ENCODE data around the gene STX18.

STX18 gene

GRCh38 chr4:4406455-4407298 lies 135.2 kb downstream of the STX18 start:
- H4K20me1 ChIP-seq (ENCODE audit: insufficient read depth, low read length), result no peaks in the 10 kb centered on the region
- H3K4me1 ChIP-seq (ENCODE audit: low read length), result no peaks in the 10 kb centered on the region
- H3K9me2 ChIP-seq (replicated peaks; ENCODE audit: insufficient read depth, low read length), result no peaks in the 10 kb centered on the region
- H3K36me3 ChIP-seq (replicated peaks; ENCODE audit: insufficient read depth, low read length), result no peaks in the 10 kb centered on the region
- H3K4me2 ChIP-seq (ENCODE audit: low read depth, low read length), result no peak overlapping the region
- no peaks in the 10 kb centered on the region for H3F3A ChIP-seq (ENCODE audit: insufficient read depth, low read length)
- no peak for TF ChIP-seq CTCF (IDR thresholded peaks at IDR 0.05; ENCODE audit: low read length)
- no peak overlapping the region for H3K4me3 ChIP-seq (ENCODE audit: low read length)
- no peaks in the 10 kb centered on the region for H3K9me3 ChIP-seq (replicated peaks; ENCODE audit: insufficient read depth, low read length)
- no peak for DNase-seq
- H3K27ac ChIP-seq (ENCODE audit: low read length), result no peak overlapping the region
- H3K79me2 ChIP-seq (ENCODE audit: low read length), result no peaks in the 10 kb centered on the region
- no peak overlapping the region for H2AFZ ChIP-seq (ENCODE audit: low read length)
- H3K9ac ChIP-seq (ENCODE audit: low read length), result no peak overlapping the region
- H3K27me3 ChIP-seq (replicated peaks; ENCODE audit: insufficient read depth, low read length), result peaks cover 4% of the 10 kb centered on the region; the same call in 1 of the 2 replicates

GRCh38 chr4:4405358-4405962 lies 136.4 kb downstream of the STX18 start:
- Histone ChIP-seq H2AFZ (ENCODE audit: low read length) (no peak overlapping the region), H3K4me2 (ENCODE audit: low read depth, low read length) (no peak overlapping the region), H3K9me3 (replicated peaks; ENCODE audit: insufficient read depth, low read length) (no peaks in the 10 kb centered on the region), H3K4me3 (ENCODE audit: low read length) (no peak overlapping the region), H3K4me1 (ENCODE audit: low read length) (no peaks in the 10 kb centered on the region), H3K27me3 (replicated peaks; ENCODE audit: insufficient read depth, low read length) (peaks cover 4% of the 10 kb centered on the region; the same call in 1 of the 2 replicates), H3K79me2 (ENCODE audit: low read length) (no peaks in the 10 kb centered on the region), H3K36me3 (replicated peaks; ENCODE audit: insufficient read depth, low read length) (no peaks in the 10 kb centered on the region), H4K20me1 (ENCODE audit: insufficient read depth, low read length) (no peaks in the 10 kb centered on the region), H3F3A (ENCODE audit: insufficient read depth, low read length) (no peaks in the 10 kb centered on the region), H3K9ac (ENCODE audit: low read length) (no peak overlapping the region), H3K27ac (ENCODE audit: low read length) (no peak overlapping the region), H3K9me2 (replicated peaks; ENCODE audit: insufficient read depth, low read length) (no peaks in the 10 kb centered on the region)
- no peak for DNase-seq
- no peak for TF ChIP-seq EZH2phosphoT487 (IDR thresholded peaks at IDR 0.05; ENCODE audit: low read length)
- no peak for TF ChIP-seq EZH2 (optimal IDR thresholded peaks at IDR 0.05; ENCODE audit: low read depth, low read length)

- no peak overlapping the region for H3K4me2 ChIP-seq (ENCODE audit: low read depth, low read length)
- TF ChIP-seq EZH2 (optimal IDR thresholded peaks at IDR 0.05; ENCODE audit: low read depth, low read length), result no peak
- no peak for TF ChIP-seq EZH2phosphoT487 (IDR thresholded peaks at IDR 0.05; ENCODE audit: low read length)
- no peak for TF ChIP-seq CTCF (IDR thresholded peaks at IDR 0.05; ENCODE audit: low read length)
- no peaks in the 10 kb centered on the region for H3K4me1 ChIP-seq (ENCODE audit: low read length)
- DNase-seq, result no peak
- H3K27ac ChIP-seq (ENCODE audit: low read length), result no peak overlapping the region
- H3K27me3 ChIP-seq (replicated peaks; ENCODE audit: insufficient read depth, low read length), result peaks cover 4% of the 10 kb centered on the region; the same call in 1 of the 2 replicates
- no peak overlapping the region for H2AFZ ChIP-seq (ENCODE audit: low read length)
- H4K20me1 ChIP-seq (ENCODE audit: insufficient read depth, low read length), result no peaks in the 10 kb centered on the region
- no peaks in the 10 kb centered on the region for H3K9me2 ChIP-seq (replicated peaks; ENCODE audit: insufficient read depth, low read length)
- no peaks in the 10 kb centered on the region for H3K79me2 ChIP-seq (ENCODE audit: low read length)
- no peak overlapping the region for H3K4me3 ChIP-seq (ENCODE audit: low read length)
- no peaks in the 10 kb centered on the region for H3K36me3 ChIP-seq (replicated peaks; ENCODE audit: insufficient read depth, low read length)
- H3K9me3 ChIP-seq (replicated peaks; ENCODE audit: insufficient read depth, low read length), result no peaks in the 10 kb centered on the region
- no peaks in the 10 kb centered on the region for H3F3A ChIP-seq (ENCODE audit: insufficient read depth, low read length)
- H3K9ac ChIP-seq (ENCODE audit: low read length), result no peak overlapping the region
Observed at GRCh38 chr4:4402966-4403365, 138.9 kb downstream of the STX18 start.

GRCh38 chr4:4401036-4401435 lies 140.8 kb downstream of the STX18 start:
- H3K9me3 ChIP-seq (replicated peaks; ENCODE audit: insufficient read depth, low read length), result no peaks in the 10 kb centered on the region
- no peaks in the 10 kb centered on the region for H3K4me1 ChIP-seq (ENCODE audit: low read length)
- H3K27me3 ChIP-seq (replicated peaks; ENCODE audit: insufficient read depth, low read length), result peaks cover 8% of the 10 kb centered on the region; the same call in 1 of the 2 replicates
- no peak overlapping the region for H3K27ac ChIP-seq (ENCODE audit: low read length)
- no peaks in the 10 kb centered on the region for H3K36me3 ChIP-seq (replicated peaks; ENCODE audit: insufficient read depth, low read length)
- TF ChIP-seq EZH2phosphoT487 (IDR thresholded peaks at IDR 0.05; ENCODE audit: low read length) (no peak), CTCF (IDR thresholded peaks at IDR 0.05; ENCODE audit: low read length) (no peak), EZH2 (optimal IDR thresholded peaks at IDR 0.05; ENCODE audit: low read depth, low read length) (no peak)
- no peaks in the 10 kb centered on the region for H3K9me2 ChIP-seq (replicated peaks; ENCODE audit: insufficient read depth, low read length)
- H3K79me2 ChIP-seq (ENCODE audit: low read length), result no peaks in the 10 kb centered on the region
- H3K9ac ChIP-seq (ENCODE audit: low read length), result no peak overlapping the region
- H3F3A ChIP-seq (ENCODE audit: insufficient read depth, low read length), result no peaks in the 10 kb centered on the region
- H2AFZ ChIP-seq (ENCODE audit: low read length), result no peak overlapping the region
- no peaks in the 10 kb centered on the region for H4K20me1 ChIP-seq (ENCODE audit: insufficient read depth, low read length)
- no peak for DNase-seq
- no peak overlapping the region for H3K4me2 ChIP-seq (ENCODE audit: low read depth, low read length)
- H3K4me3 ChIP-seq (ENCODE audit: low read length), result no peak overlapping the region
